Activated T-cell treated with anti-CD3 and anti-CD28 coated beads, Interleukin-2, amount 50 U/mL, for 4 hours (primary cell): ENCODE results near the gene LOX. TPM values are rescaled to one million over a fixed set of nuclear protein-coding genes. Genes with fewer than 3 reads are reported as not detected.

Source experiments
- total RNA-seq, 3 donors: library from RNA; stranded (reverse); gene quantifications; one replicate each; pipeline ENCODE4 v1.2.1, GENCODE V29; 2021

The LOX gene
- total RNA-seq, 3 donors from 2014 or later, result 0.20 to 0.40 (median 0.27) TPM

Other genes with a start within 250 kb of the LOX start
- gene FTMT, start 226.4 kb downstream of the LOX start, total RNA-seq, result not detected
- 10 to 100 TPM; 24.5 to 27.7 (median 26.5) TPM for gene SRFBP1, start 116.3 kb downstream of the LOX start, total RNA-seq
- gene ZNF474, start 51.3 kb upstream of the LOX start, total RNA-seq, result under 1 TPM in 2 of 3 donors, not detected in 1; 0.25 to 0.40 TPM
- not detected for gene SNCAIP, start 234.0 kb upstream of the LOX start, total RNA-seq